ENCODE results near the gene GTF2H1.

Gene GTF2H1

GRCh38 chr11:18394275-18394927 is 72.0 kb downstream of the GTF2H1 start, which contains the start of gene LDHA:
Gene LDHA, plus strand, starts transcription at chr11:18394563. Its CDS starts 2,280 bp downstream, at chr11:18396843.
- H3K4me1 ChIP-seq (ENCODE audit: control insufficient read depth, insufficient read depth, low read length), result no peaks in the 10 kb centered on the region; the same call in 1 of the 2 replicates
- CTCF ChIA-PET, result interaction anchor here (0.6 to 1.7 kb wide), 4 partner anchors 16 to 279 kb away, joined by 3 to 9 read pairs (median 4); no protein-coding TSS in a partner anchor
- POLR2A ChIA-PET, result interaction anchor here (0.6 to 7.0 kb wide), 24 partner anchors 11 to 345 kb away, joined by 3 to 93 read pairs (median 4); partner anchors contain the start of genes GTF2H1, HPS5, LDHC and SAAL1
- TF ChIP-seq SCRT1 (tag by site-specific recombination; IDR thresholded peaks at IDR 0.05; ENCODE audit: borderline replicate concordance) (no peak), KLF16 (tag by site-specific recombination; IDR thresholded peaks at IDR 0.05) (peak; percentile 84), ZBTB17 (tag by site-specific recombination; IDR thresholded peaks at IDR 0.05) (peak; percentile 82), ZNF843 (tag by site-specific recombination; IDR thresholded peaks at IDR 0.05) (peak; percentile 43), ZNF610 (tag by site-specific recombination; IDR thresholded peaks at IDR 0.05; ENCODE audit: borderline replicate concordance) (peak; percentile 65; the same call in 1 of the 2 replicates), ZNF768 (tag by site-specific recombination; IDR thresholded peaks at IDR 0.05) (peak; percentile 46; the same call in 1 of the 2 replicates), ZNF76 (tag by site-specific recombination; IDR thresholded peaks at IDR 0.05; ENCODE audit: borderline replicate concordance, low read depth) (peak; percentile 56; the same call in 1 of the 2 replicates), ZNF248 (tag by site-specific recombination; IDR thresholded peaks at IDR 0.05) (no peak), SETDB1 (IDR thresholded peaks at IDR 0.05; ENCODE audit: insufficient read length, low read length) (peak; percentile 50), ZBTB6 (tag by site-specific recombination; IDR thresholded peaks at IDR 0.05) (peak; percentile 67; the same call in 1 of the 2 replicates), ZNF837 (tag by site-specific recombination; IDR thresholded peaks at IDR 0.05) (0 out of 2 replicates have a peak, but pooled peaks have one; percentile 74), GLI2 (tag by site-specific recombination; IDR thresholded peaks at IDR 0.05; ENCODE audit: borderline replicate concordance, low read depth) (no peak), ZNF184 (tag by site-specific recombination; IDR thresholded peaks at IDR 0.05) (no peak), ZEB2 (tag by site-specific recombination; IDR thresholded peaks at IDR 0.05) (peak; percentile 90), KLF9 (tag by site-specific recombination; IDR thresholded peaks at IDR 0.05; ENCODE audit: low read depth) (peak; percentile 63; the same call in 1 of the 2 replicates), OSR2 (tag by site-specific recombination; IDR thresholded peaks at IDR 0.05) (0 out of 2 replicates have a peak, but pooled peaks have one; percentile 7), ZNF266 (tag by site-specific recombination; IDR thresholded peaks at IDR 0.05; ENCODE audit: low read depth) (no peak), PRDM1 (tag by site-specific recombination; IDR thresholded peaks at IDR 0.05) (no peak), ZNF155 (tag by site-specific recombination; IDR thresholded peaks at IDR 0.05) (no peak), ZNF510 (tag by site-specific recombination; IDR thresholded peaks at IDR 0.05; ENCODE audit: insufficient replicate concordance) (no peak), ZNF24 (tag by site-specific recombination; IDR thresholded peaks at IDR 0.05) (peak; percentile 81; the same call in 1 of the 2 replicates), EGR2 (tag by site-specific recombination; IDR thresholded peaks at IDR 0.05; ENCODE audit: low read depth) (peak; percentile 55; the same call in 1 of the 2 replicates), ZNF157 (tag by site-specific recombination; IDR thresholded peaks at IDR 0.05) (no peak), KLF7 (tag by site-specific recombination; IDR thresholded peaks at IDR 0.05; ENCODE audit: borderline replicate concordance) (peak; percentile 48; the same call in 1 of the 2 replicates), ZFP69B (tag by site-specific recombination; IDR thresholded peaks at IDR 0.05) (peak; percentile 58; the same call in 1 of the 2 replicates), ZNF600 (tag by site-specific recombination; IDR thresholded peaks at IDR 0.05) (peak; percentile 92)
- TF ChIP-seq, protein P1, sequence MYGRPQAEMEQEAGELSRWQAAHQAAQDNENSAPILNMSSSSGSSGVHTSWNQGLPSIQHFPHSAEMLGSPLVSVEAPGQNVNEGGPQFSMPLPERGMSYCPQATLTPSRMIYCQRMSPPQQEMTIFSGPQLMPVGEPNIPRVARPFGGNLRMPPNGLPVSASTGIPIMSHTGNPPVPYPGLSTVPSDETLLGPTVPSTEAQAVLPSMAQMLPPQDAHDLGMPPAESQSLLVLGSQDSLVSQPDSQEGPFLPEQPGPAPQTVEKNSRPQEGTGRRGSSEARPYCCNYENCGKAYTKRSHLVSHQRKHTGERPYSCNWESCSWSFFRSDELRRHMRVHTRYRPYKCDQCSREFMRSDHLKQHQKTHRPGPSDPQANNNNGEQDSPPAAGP (tag by site-specific recombination; IDR thresholded peaks at IDR 0.05), result peak; percentile 70; the same call in 1 of the 2 replicates
- TF ChIP-seq, protein P2, sequence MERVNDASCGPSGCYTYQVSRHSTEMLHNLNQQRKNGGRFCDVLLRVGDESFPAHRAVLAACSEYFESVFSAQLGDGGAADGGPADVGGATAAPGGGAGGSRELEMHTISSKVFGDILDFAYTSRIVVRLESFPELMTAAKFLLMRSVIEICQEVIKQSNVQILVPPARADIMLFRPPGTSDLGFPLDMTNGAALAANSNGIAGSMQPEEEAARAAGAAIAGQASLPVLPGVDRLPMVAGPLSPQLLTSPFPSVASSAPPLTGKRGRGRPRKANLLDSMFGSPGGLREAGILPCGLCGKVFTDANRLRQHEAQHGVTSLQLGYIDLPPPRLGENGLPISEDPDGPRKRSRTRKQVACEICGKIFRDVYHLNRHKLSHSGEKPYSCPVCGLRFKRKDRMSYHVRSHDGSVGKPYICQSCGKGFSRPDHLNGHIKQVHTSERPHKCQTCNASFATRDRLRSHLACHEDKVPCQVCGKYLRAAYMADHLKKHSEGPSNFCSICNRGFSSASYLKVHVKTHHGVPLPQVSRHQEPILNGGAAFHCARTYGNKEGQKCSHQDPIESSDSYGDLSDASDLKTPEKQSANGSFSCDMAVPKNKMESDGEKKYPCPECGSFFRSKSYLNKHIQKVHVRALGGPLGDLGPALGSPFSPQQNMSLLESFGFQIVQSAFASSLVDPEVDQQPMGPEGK (tag by site-specific recombination; IDR thresholded peaks at IDR 0.05), result peak; percentile 99
- TF ChIP-seq, protein P3, sequence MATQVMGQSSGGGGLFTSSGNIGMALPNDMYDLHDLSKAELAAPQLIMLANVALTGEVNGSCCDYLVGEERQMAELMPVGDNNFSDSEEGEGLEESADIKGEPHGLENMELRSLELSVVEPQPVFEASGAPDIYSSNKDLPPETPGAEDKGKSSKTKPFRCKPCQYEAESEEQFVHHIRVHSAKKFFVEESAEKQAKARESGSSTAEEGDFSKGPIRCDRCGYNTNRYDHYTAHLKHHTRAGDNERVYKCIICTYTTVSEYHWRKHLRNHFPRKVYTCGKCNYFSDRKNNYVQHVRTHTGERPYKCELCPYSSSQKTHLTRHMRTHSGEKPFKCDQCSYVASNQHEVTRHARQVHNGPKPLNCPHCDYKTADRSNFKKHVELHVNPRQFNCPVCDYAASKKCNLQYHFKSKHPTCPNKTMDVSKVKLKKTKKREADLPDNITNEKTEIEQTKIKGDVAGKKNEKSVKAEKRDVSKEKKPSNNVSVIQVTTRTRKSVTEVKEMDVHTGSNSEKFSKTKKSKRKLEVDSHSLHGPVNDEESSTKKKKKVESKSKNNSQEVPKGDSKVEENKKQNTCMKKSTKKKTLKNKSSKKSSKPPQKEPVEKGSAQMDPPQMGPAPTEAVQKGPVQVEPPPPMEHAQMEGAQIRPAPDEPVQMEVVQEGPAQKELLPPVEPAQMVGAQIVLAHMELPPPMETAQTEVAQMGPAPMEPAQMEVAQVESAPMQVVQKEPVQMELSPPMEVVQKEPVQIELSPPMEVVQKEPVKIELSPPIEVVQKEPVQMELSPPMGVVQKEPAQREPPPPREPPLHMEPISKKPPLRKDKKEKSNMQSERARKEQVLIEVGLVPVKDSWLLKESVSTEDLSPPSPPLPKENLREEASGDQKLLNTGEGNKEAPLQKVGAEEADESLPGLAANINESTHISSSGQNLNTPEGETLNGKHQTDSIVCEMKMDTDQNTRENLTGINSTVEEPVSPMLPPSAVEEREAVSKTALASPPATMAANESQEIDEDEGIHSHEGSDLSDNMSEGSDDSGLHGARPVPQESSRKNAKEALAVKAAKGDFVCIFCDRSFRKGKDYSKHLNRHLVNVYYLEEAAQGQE (tag by site-specific recombination; IDR thresholded peaks at IDR 0.05), result 0 out of 2 replicates have a peak, but pooled peaks have one; percentile 36

More at GRCh38 chr11:18394275-18394927, 72.0 kb downstream of the GTF2H1 start, which contains the start of gene LDHA:
- Histone ChIP-seq H3K9me3 (ENCODE audit: control insufficient read depth, insufficient read depth, low read depth, low read length) (no peaks in the 10 kb centered on the region), H3K27ac (ENCODE audit: extremely low read depth, low read depth, low read length) (peak within 1 kb of the TSS; percentile 87), H3K4me3 (ENCODE audit: low read depth, low read length) (peak within 1 kb of the TSS; percentile 84), H3K36me3 (ENCODE audit: control insufficient read depth in 2 of 2, insufficient read depth in 1 of 2, low read length in 2 of 2) (peaks cover 27 to 32% of the 10 kb centered on the region in 2 experiments)

Data from HEK293 (cell line).